ENCODE data around the gene AGPAT2. TPM values are rescaled to one million over a fixed set of nuclear protein-coding genes. Genes with fewer than 3 reads are reported as not detected.

AGPAT2 gene
- total RNA-seq, 1 experiment from 2014 or later = 124 TPM

DNA sequence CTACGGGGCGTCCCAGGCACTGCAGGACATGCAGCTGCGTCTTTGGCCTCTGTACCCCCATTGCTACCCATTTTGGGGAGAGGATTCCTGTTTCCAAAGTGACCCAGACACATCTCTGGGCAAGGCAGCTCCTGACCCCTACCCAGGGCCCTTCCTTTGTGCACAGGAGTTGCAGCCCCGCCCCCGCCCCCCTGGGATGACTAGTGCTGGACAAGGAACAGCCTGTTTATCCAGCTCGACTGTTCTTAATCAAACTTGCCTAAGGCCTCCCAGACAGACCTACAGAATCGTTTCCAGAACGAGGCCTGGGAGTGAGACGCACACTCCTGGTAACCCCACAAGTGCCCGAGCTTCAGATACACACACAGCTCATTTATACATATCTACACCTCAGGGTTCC lies 38.4 kb upstream of the AGPAT2 start:
- H3K27ac ChIP-seq = peak overlapping the region; percentile 17; the same call in 1 of the 2 replicates
- ChIA-PET POLR2A (ENCODE audit: unreplicated experiment) (interaction anchor here (0.6 kb wide), 2 partner anchors 49 to 222 kb away, joined by 3 to 4 read pairs; no protein-coding TSS in a partner anchor), CTCF (no interaction called here)
- peaks cover 34% of the 10 kb centered on the region for H3K36me3 ChIP-seq (ENCODE audit: low read depth)
- peaks cover 79% of the 10 kb centered on the region for H3F3A ChIP-seq (ENCODE audit: insufficient read depth, low read depth)
- peaks cover 27% of the 10 kb centered on the region for H3K4me1 ChIP-seq (replicated peaks; ENCODE audit: insufficient read depth)
- peaks cover 61% of the 10 kb centered on the region for H3K79me2 ChIP-seq (ENCODE audit: low read depth)
- H3K9me3 ChIP-seq (ENCODE audit: insufficient read depth, low read depth) = no peaks in the 10 kb centered on the region
- TF ChIP-seq, protein P1, sequence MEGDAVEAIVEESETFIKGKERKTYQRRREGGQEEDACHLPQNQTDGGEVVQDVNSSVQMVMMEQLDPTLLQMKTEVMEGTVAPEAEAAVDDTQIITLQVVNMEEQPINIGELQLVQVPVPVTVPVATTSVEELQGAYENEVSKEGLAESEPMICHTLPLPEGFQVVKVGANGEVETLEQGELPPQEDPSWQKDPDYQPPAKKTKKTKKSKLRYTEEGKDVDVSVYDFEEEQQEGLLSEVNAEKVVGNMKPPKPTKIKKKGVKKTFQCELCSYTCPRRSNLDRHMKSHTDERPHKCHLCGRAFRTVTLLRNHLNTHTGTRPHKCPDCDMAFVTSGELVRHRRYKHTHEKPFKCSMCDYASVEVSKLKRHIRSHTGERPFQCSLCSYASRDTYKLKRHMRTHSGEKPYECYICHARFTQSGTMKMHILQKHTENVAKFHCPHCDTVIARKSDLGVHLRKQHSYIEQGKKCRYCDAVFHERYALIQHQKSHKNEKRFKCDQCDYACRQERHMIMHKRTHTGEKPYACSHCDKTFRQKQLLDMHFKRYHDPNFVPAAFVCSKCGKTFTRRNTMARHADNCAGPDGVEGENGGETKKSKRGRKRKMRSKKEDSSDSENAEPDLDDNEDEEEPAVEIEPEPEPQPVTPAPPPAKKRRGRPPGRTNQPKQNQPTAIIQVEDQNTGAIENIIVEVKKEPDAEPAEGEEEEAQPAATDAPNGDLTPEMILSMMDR (conservative IDR thresholded peaks at IDR 0.05) = no peak
- TF ChIP-seq EZH2 (IDR thresholded peaks at IDR 0.05; ENCODE audit: low read depth) = no peak
- peak overlapping the region; percentile 99; the same call in 1 of the 2 replicates for H3K4me3 ChIP-seq
- H3K9me2 ChIP-seq (ENCODE audit: insufficient read depth) = no peaks in the 10 kb centered on the region
- peaks cover 68% of the 10 kb centered on the region for H4K20me1 ChIP-seq (ENCODE audit: insufficient read depth)
- no peak overlapping the region for H2AFZ ChIP-seq
- BruUV-seq (replicated peaks) = no TSS peak
- intact Hi-C loops (cut with micrococcal nuclease; ENCODE audit: unreplicated experiment) = loop anchor here (2.0 to 10.0 kb wide), 2 partner anchors 31 to 51 kb away; no protein-coding TSS in a partner anchor
- peak overlapping the region; percentile 98 for H3K4me2 ChIP-seq
- DNase-seq = no peak
- no peaks in the 10 kb centered on the region for H3K27me3 ChIP-seq (ENCODE audit: insufficient read depth, low read depth)

GRCh38 chr9:136724772-136725171 lies 37.5 kb upstream of the AGPAT2 start:
- POLR2A ChIA-PET (ENCODE audit: unreplicated experiment) = no interaction called here
- Histone ChIP-seq H3K9me2 (ENCODE audit: insufficient read depth) (no peaks in the 10 kb centered on the region), H3K4me3 (no peak overlapping the region), H3K79me2 (ENCODE audit: low read depth) (peaks cover 53% of the 10 kb centered on the region), H3K4me1 (replicated peaks; ENCODE audit: insufficient read depth) (peaks cover 27% of the 10 kb centered on the region), H3K9me3 (ENCODE audit: insufficient read depth, low read depth) (no peaks in the 10 kb centered on the region), H3K4me2 (0 out of 2 replicates have a peak overlapping the region, but pooled peaks have one; percentile 7), H3K27me3 (ENCODE audit: insufficient read depth, low read depth) (no peaks in the 10 kb centered on the region), H2AFZ (no peak overlapping the region), H3K36me3 (ENCODE audit: low read depth) (peaks cover 34% of the 10 kb centered on the region), H3K27ac (no peak overlapping the region), H3F3A (ENCODE audit: insufficient read depth, low read depth) (peaks cover 75% of the 10 kb centered on the region), H4K20me1 (ENCODE audit: insufficient read depth) (peaks cover 72% of the 10 kb centered on the region)
- no peak for DNase-seq
- intact Hi-C loops (cut with micrococcal nuclease; ENCODE audit: unreplicated experiment) = loop anchor here (10.0 kb wide), 1 partner anchor 50 kb away; no protein-coding TSS in a partner anchor
- TF ChIP-seq, protein P1 (conservative IDR thresholded peaks at IDR 0.05) = no peak
- no peak for TF ChIP-seq EZH2 (IDR thresholded peaks at IDR 0.05; ENCODE audit: low read depth)
- BruUV-seq (replicated peaks) = no TSS peak
- CTCF ChIA-PET = no interaction called here

GRCh38 chr9:136723989-136724388 lies 36.7 kb upstream of the AGPAT2 start:
- peaks cover 73% of the 10 kb centered on the region for H3F3A ChIP-seq (ENCODE audit: insufficient read depth, low read depth)
- peaks cover 34% of the 10 kb centered on the region for H3K36me3 ChIP-seq (ENCODE audit: low read depth)
- no peak overlapping the region for H2AFZ ChIP-seq
- TF ChIP-seq EZH2 (IDR thresholded peaks at IDR 0.05; ENCODE audit: low read depth) = no peak
- no peak overlapping the region for H3K4me2 ChIP-seq
- H3K4me1 ChIP-seq (replicated peaks; ENCODE audit: insufficient read depth) = peaks cover 20% of the 10 kb centered on the region
- ChIA-PET POLR2A (ENCODE audit: unreplicated experiment) (no interaction called here), CTCF (interaction anchor here (0.5 kb wide), 1 partner anchor 162 kb away, joined by 3 read pairs; the partner anchor contains the start of gene TRAF2)
- peaks cover 45% of the 10 kb centered on the region for H3K79me2 ChIP-seq (ENCODE audit: low read depth)
- intact Hi-C loops (cut with micrococcal nuclease; ENCODE audit: unreplicated experiment) = loop anchor here (10.0 kb wide), 1 partner anchor 49 kb away; no protein-coding TSS in a partner anchor
- H3K9me3 ChIP-seq (ENCODE audit: insufficient read depth, low read depth) = no peaks in the 10 kb centered on the region
- no peaks in the 10 kb centered on the region for H3K9me2 ChIP-seq (ENCODE audit: insufficient read depth)
- no TSS peak for BruUV-seq (replicated peaks)
- H3K4me3 ChIP-seq = no peak overlapping the region
- no peak overlapping the region for H3K27ac ChIP-seq
- H4K20me1 ChIP-seq (ENCODE audit: insufficient read depth) = peaks cover 72% of the 10 kb centered on the region
- DNase-seq = no peak
- no peaks in the 10 kb centered on the region for H3K27me3 ChIP-seq (ENCODE audit: insufficient read depth, low read depth)
